Measurements from ENCODE around the gene PSMD13. TPM values are rescaled to one million over a fixed set of nuclear protein-coding genes. Genes with fewer than 3 reads are reported as not detected.

The PSMD13 gene
- total and polyA plus RNA-seq, 2 of the 4 experiments (the other 2 are of a cell fraction): 177 to 217 TPM

- BruUV-seq (replicated peaks): TSS peak; percentile 62
- H3K4me2 ChIP-seq (ENCODE audit: low read depth, low read length): peak overlapping the region; percentile 83
- peak overlapping the region; percentile 99 for H2AK9ac ChIP-seq (replicated peaks; ENCODE audit: low read depth, low read length, poor library complexity)
- TF ChIP-seq, protein P1, sequence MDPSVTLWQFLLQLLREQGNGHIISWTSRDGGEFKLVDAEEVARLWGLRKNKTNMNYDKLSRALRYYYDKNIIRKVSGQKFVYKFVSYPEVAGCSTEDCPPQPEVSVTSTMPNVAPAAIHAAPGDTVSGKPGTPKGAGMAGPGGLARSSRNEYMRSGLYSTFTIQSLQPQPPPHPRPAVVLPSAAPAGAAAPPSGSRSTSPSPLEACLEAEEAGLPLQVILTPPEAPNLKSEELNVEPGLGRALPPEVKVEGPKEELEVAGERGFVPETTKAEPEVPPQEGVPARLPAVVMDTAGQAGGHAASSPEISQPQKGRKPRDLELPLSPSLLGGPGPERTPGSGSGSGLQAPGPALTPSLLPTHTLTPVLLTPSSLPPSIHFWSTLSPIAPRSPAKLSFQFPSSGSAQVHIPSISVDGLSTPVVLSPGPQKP (IDR thresholded peaks at IDR 0.05; ENCODE audit: borderline replicate concordance, low read depth, low read length): no peak
- TF ChIP-seq MAZ (IDR thresholded peaks at IDR 0.05; ENCODE audit: borderline replicate concordance, low read depth, low read length) (0 out of 2 replicates have a peak, but pooled peaks have one; percentile 24), POLR2A (IDR thresholded peaks at IDR 0.05; ENCODE audit: low read depth, low read length) (no peak)
- H2BK120ac ChIP-seq (ENCODE audit: low read depth, low read length): peak overlapping the region; percentile 86
- ATAC-seq (ENCODE audit: low read depth) (no peak), DNase-seq (no peak)
- H3K56ac ChIP-seq (ENCODE audit: extremely low read depth, insufficient read depth, low read length): peak overlapping the region; percentile 77
- peak overlapping the region; percentile 80 for H3K23ac ChIP-seq (ENCODE audit: low read depth, low read length)
- peaks cover 62% of the 10 kb centered on the region for H3K36me3 ChIP-seq (ENCODE audit: control insufficient read depth, insufficient read depth, low read length)
- H4K8ac ChIP-seq (ENCODE audit: low read depth in 2 of 2, low read length in 2 of 2): peak overlapping the region; percentile 79 to 90
- 63% methylated on average over 23 of the region's 29 CpGs; no CpG with 5 or more reads in 1 of the 2 experiments for WGBS, 2 experiments (ENCODE audit: extremely low coverage in 2 of 2, insufficient read length in 1 of 2)
- peak overlapping the region; percentile 77 for H2AFZ ChIP-seq (replicated peaks; ENCODE audit: low read length, poor library complexity)
- peaks cover 78% of the 10 kb centered on the region for H4K20me1 ChIP-seq (ENCODE audit: insufficient read depth, low read length)
- H3K27ac ChIP-seq (ENCODE audit: insufficient read depth, low read length): peak overlapping the region; percentile 82
- H3K18ac ChIP-seq (ENCODE audit: low read depth, low read length): peak overlapping the region; percentile 36; the same call in 1 of the 2 replicates
- H3K79me1 ChIP-seq (ENCODE audit: low read depth in 1 of 2, low read length in 2 of 2): peaks cover 41 to 85% of the 10 kb centered on the region in 2 experiments
- H3K27me3 ChIP-seq (ENCODE audit: control insufficient read depth, insufficient read depth, low read length): no peaks in the 10 kb centered on the region
- CTCF ChIA-PET: no interaction called here
- H4K91ac ChIP-seq (ENCODE audit: insufficient read depth, low read depth, low read length): peak overlapping the region; percentile 93
- peak overlapping the region; percentile 90 for H3K9ac ChIP-seq (ENCODE audit: low read depth, low read length)
- H3K9me1 ChIP-seq (ENCODE audit: insufficient read depth, low read length): peaks cover 22% of the 10 kb centered on the region
- H2BK20ac ChIP-seq (ENCODE audit: low read depth, low read length): peak overlapping the region; percentile 53
- H3K9me3 ChIP-seq (ENCODE audit: control insufficient read depth, insufficient read depth, low read length): no peaks in the 10 kb centered on the region
- H4K5ac ChIP-seq (ENCODE audit: low read depth, low read length): peak overlapping the region; percentile 60
- peak overlapping the region; percentile 88 for H3K14ac ChIP-seq (replicated peaks; ENCODE audit: low read depth, low read length)
- H2BK5ac ChIP-seq (ENCODE audit: low read depth, low read length, poor library complexity, severe bottlenecking): peak overlapping the region; percentile 91
- peak overlapping the region; percentile 97 for H2AK5ac ChIP-seq (ENCODE audit: low read depth, low read length)
- POLR2A ChIA-PET (ENCODE audit: unreplicated experiment): no interaction called here
- peaks cover 25% of the 10 kb centered on the region for H3K4me1 ChIP-seq (ENCODE audit: control insufficient read depth, insufficient read depth, low read length)
- in situ Hi-C loops (cut with MboI; ENCODE audit: low sequenced_read_pairs) (no loop called here), intact Hi-C loops (cut with micrococcal nuclease) (loop anchor here (5.0 kb wide), 3 partner anchors 98 to 308 kb away; partner anchors contain the start of gene IFITM2), dilution Hi-C loops (cut with HindIII; ENCODE audit: low sequenced_read_pairs, unreplicated experiment) (no loop called here)
- H2BK15ac ChIP-seq (ENCODE audit: low read depth, low read length): peak overlapping the region; percentile 87
- peak overlapping the region; percentile 97 for H3K4ac ChIP-seq (ENCODE audit: low read depth, low read length)
- peak overlapping the region; percentile 70 for H3K4me3 ChIP-seq (ENCODE audit: insufficient read depth, low read depth, low read length)
Observed at GRCh38 chr11:209275-210121, 27.3 kb upstream of the PSMD13 start.
